GM12864 (cell line): ENCODE data around the gene AADACL2.

ENCODE experiments used
- DNase-seq: peaks from one replicate; pipeline ENCODE4 v3.0.0-alpha.2; 2011; ENCODE audit warnings: low read depth
- H3K4me3 ChIP-seq: 2 replicates; pipeline ENCODE4 v1.5.1; 2011; ENCODE audit warnings: mild to moderate bottlenecking, low read depth, low read length, control low read depth
- CTCF ChIP-seq: IDR thresholded peaks from 2 replicates; pipeline ENCODE4 v1.5.1; 2011; ENCODE audit warnings: low read depth, mild to moderate bottlenecking, moderate library complexity, low read length, control low read depth, inconsistent platforms; ENCODE audit errors: missing control alignments

Gene AADACL2, protein sequence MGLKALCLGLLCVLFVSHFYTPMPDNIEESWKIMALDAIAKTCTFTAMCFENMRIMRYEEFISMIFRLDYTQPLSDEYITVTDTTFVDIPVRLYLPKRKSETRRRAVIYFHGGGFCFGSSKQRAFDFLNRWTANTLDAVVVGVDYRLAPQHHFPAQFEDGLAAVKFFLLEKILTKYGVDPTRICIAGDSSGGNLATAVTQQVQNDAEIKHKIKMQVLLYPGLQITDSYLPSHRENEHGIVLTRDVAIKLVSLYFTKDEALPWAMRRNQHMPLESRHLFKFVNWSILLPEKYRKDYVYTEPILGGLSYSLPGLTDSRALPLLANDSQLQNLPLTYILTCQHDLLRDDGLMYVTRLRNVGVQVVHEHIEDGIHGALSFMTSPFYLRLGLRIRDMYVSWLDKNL

DNA sequence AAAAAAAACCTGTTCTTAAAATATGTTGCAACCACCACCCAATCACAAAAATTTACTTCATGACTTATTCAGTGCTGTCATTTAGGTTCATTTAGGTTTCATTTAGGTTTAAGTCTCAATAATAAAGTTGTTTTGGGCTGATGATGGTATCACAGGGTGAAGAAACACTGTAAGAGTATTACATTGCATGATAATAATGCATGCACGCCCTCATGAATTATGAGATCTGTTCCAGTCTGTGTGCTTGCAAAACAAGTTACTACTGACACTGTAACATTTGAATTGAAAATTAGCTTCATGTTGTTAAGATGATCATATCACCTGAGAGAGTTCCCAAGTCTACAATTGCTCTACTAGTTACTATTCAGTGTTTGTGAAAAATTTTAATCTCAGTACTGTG is at the start of gene AADACL2:
TSS of gene AADACL2 (plus strand) at position 315 of the 400 bp plus-strand sequence. CDS start 109 bp downstream, outside the sequence.
- DNase-seq: no peak
- TF ChIP-seq CTCF: no peak
- no peak within 1 kb of the TSS for H3K4me3 ChIP-seq

DNA sequence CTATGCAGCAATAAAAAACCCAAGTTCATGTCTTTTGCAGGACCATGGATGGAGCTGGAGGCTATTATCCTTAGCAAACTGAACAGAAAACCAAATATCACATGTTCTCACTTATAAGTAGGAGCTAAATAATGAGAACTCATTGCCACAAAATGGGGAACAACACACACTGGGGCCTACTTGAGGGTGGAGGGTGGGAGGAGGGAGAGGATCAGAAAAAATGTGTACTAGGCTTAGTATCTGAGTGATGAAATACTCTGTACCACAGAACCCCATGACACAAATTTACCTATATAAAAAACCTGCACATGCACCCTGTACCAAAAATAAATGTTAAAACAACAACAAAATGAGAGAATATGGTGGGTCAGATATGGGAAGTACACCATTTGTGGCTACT is 49.6 kb upstream of the AADACL2 start:
- DNase-seq: no peak
- no peak for TF ChIP-seq CTCF
- H3K4me3 ChIP-seq: no peak overlapping the region

- no peak for DNase-seq
- TF ChIP-seq CTCF: no peak
- no peak overlapping the region for H3K4me3 ChIP-seq
Observed at GRCh38 chr3:151686257-151686656, 47.5 kb upstream of the AADACL2 start.

GRCh38 chr3:151687076-151687475 is 46.7 kb upstream of the AADACL2 start:
- H3K4me3 ChIP-seq: no peak overlapping the region
- TF ChIP-seq CTCF: no peak
- no peak for DNase-seq

DNA sequence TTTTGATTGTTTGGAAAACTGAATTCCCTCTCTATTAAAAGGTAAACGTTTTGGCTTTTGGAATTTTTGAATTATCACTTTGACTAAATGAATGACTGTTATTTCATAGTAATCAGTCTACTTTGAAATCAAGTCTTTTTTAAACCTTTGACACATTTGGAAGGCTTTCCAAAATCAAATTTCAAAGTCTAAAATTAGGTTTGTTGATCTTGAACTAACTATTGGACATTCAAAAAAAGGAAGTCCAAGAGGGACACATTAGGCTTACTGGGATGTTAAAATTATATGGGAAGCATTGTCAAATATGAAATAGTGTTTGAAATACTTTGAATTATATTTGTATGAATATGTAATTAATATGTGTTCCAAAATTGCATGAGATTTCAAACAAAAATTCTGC is 45.2 kb upstream of the AADACL2 start:
- no peak for TF ChIP-seq CTCF
- no peak for DNase-seq
- H3K4me3 ChIP-seq: no peak overlapping the region

- TF ChIP-seq CTCF: no peak
- no peak for DNase-seq
- no peak overlapping the region for H3K4me3 ChIP-seq
Observed at GRCh38 chr3:151690645-151691044, 43.1 kb upstream of the AADACL2 start.

GRCh38 chr3:151697496-151697895 is 36.2 kb upstream of the AADACL2 start:
- H3K4me3 ChIP-seq: no peak overlapping the region
- no peak for DNase-seq
- no peak for TF ChIP-seq CTCF
